ENCODE measurements around the gene TREX2. TPM values are rescaled to one million over a fixed set of nuclear protein-coding genes. Genes with fewer than 3 reads are reported as not detected.

TREX2 gene
- total and polyA plus RNA-seq, 4 donors = 0.61 to 1.2 (median 0.64) TPM

DNA sequence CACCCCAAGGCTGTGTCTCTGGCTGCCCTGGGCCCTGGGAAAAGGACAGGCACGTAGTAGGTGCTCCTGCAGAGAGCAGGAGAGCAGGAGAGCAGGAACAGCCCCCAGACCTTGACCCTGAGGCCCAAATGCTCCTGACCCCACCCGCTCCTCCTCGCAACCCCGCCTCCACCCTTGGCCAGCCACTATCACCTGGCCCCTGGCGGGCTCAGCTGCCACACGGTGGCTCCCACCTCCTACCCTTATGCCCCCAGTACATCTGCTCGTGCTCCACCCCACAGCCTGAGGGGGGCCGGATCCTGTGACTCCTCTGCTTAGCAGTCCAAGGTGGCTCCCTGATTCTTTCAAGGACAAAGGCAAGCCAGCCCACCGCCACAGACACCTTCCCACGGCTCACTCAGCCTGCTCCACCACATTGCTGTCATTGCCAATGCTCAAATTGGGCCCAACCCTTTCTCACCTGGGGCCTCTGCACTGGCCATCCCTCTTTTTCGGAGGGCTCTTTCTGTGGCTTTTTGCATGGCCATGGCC lies 30.0 kb upstream of the TREX2 start:
- Histone ChIP-seq H3K27me3 (ENCODE audit: control insufficient read depth in 3 of 3, insufficient read depth in 3 of 3, low read length in 2 of 3) (no peaks in the 10 kb centered on the region), H3K36me3 (ENCODE audit: control insufficient read depth in 4 of 4, insufficient read depth in 4 of 4, low read length in 4 of 4) (no peaks in the 10 kb centered on the region), H3K9ac (ENCODE audit: insufficient read depth in 1 of 2, low read length in 2 of 2) (no peak overlapping the region), H3K9me3 (ENCODE audit: control insufficient read depth in 4 of 4, insufficient read depth in 3 of 4, low read length in 3 of 4) (peaks cover 0 to 5% (median under 1%) of the 10 kb centered on the region in 4 donors), H3K4me1 (ENCODE audit: control insufficient read depth in 5 of 5, insufficient read depth in 5 of 5, low read length in 5 of 5) (peaks cover 0 to 30% (median 11%) of the 10 kb centered on the region in 5 donors), H3K4me3 (no peak overlapping the region), H3K27ac (ENCODE audit: low read depth in 1 of 2, low read length in 1 of 2) (peak overlapping the region in 1 of 2 donors; percentile 17)
- DNase-seq = no peak
- no peak for ATAC-seq (ENCODE audit: insufficient read depth, low FRiP score)
- TF ChIP-seq, protein P1, sequence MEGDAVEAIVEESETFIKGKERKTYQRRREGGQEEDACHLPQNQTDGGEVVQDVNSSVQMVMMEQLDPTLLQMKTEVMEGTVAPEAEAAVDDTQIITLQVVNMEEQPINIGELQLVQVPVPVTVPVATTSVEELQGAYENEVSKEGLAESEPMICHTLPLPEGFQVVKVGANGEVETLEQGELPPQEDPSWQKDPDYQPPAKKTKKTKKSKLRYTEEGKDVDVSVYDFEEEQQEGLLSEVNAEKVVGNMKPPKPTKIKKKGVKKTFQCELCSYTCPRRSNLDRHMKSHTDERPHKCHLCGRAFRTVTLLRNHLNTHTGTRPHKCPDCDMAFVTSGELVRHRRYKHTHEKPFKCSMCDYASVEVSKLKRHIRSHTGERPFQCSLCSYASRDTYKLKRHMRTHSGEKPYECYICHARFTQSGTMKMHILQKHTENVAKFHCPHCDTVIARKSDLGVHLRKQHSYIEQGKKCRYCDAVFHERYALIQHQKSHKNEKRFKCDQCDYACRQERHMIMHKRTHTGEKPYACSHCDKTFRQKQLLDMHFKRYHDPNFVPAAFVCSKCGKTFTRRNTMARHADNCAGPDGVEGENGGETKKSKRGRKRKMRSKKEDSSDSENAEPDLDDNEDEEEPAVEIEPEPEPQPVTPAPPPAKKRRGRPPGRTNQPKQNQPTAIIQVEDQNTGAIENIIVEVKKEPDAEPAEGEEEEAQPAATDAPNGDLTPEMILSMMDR (IDR thresholded peaks at IDR 0.05; ENCODE audit: control extremely low read depth, extremely low read depth) = no peak
- 88 to 95% methylated on average over 10 to 11 of the region's 11 CpGs for WGBS, 2 donors

- Histone ChIP-seq H3K4me1 (ENCODE audit: control insufficient read depth in 5 of 5, insufficient read depth in 5 of 5, low read length in 5 of 5) (peaks cover 0 to 30% (median 11%) of the 10 kb centered on the region in 5 donors), H3K9me3 (ENCODE audit: control insufficient read depth in 4 of 4, insufficient read depth in 3 of 4, low read length in 3 of 4) (peaks cover 0 to 5% (median under 1%) of the 10 kb centered on the region in 4 donors), H3K27me3 (ENCODE audit: control insufficient read depth in 3 of 3, insufficient read depth in 3 of 3, low read length in 2 of 3) (no peaks in the 10 kb centered on the region), H3K9ac (ENCODE audit: insufficient read depth in 1 of 2, low read length in 2 of 2) (no peak overlapping the region), H3K4me3 (no peak overlapping the region), H3K27ac (ENCODE audit: low read depth in 1 of 2, low read length in 1 of 2) (no peak overlapping the region), H3K36me3 (ENCODE audit: control insufficient read depth in 4 of 4, insufficient read depth in 4 of 4, low read length in 4 of 4) (no peaks in the 10 kb centered on the region)
- no peak for DNase-seq
- no peak for ATAC-seq (ENCODE audit: insufficient read depth, low FRiP score)
- 83 to 94% methylated on average over 6 to 7 of the region's 7 CpGs for WGBS, 2 donors
- TF ChIP-seq, protein P1 (IDR thresholded peaks at IDR 0.05; ENCODE audit: control extremely low read depth, extremely low read depth) = no peak
These were observed 29.4 kb upstream of the TREX2 start for GRCh38 chrX:153475271-153475670.

- Histone ChIP-seq H3K27ac (ENCODE audit: low read depth in 1 of 2, low read length in 1 of 2) (no peak overlapping the region), H3K36me3 (ENCODE audit: control insufficient read depth in 4 of 4, insufficient read depth in 4 of 4, low read length in 4 of 4) (no peaks in the 10 kb centered on the region), H3K9me3 (ENCODE audit: control insufficient read depth in 4 of 4, insufficient read depth in 3 of 4, low read length in 3 of 4) (peaks cover 0 to 5% (median under 1%) of the 10 kb centered on the region in 4 donors), H3K9ac (ENCODE audit: insufficient read depth in 1 of 2, low read length in 2 of 2) (no peak overlapping the region), H3K4me3 (no peak overlapping the region), H3K27me3 (ENCODE audit: control insufficient read depth in 3 of 3, insufficient read depth in 3 of 3, low read length in 2 of 3) (no peaks in the 10 kb centered on the region), H3K4me1 (ENCODE audit: control insufficient read depth in 5 of 5, insufficient read depth in 5 of 5, low read length in 5 of 5) (peaks cover 0 to 32% (median 11%) of the 10 kb centered on the region in 5 donors)
- DNase-seq (peak; percentile 75 to 90 (median 80)), ATAC-seq (ENCODE audit: insufficient read depth, low FRiP score) (no peak)
- TF ChIP-seq, protein P1 (IDR thresholded peaks at IDR 0.05; ENCODE audit: control extremely low read depth, extremely low read depth) = no peak
- 32% methylated on average over 59 of the region's 59 CpGs; no CpG with 5 or more reads in 1 of the 2 donors for WGBS, 2 donors
These were observed 28.9 kb upstream of the TREX2 start for GRCh38 chrX:153474718-153475117.

- peaks cover 0 to 37% (median 11%) of the 10 kb centered on the region in 5 donors for H3K4me1 ChIP-seq (ENCODE audit: control insufficient read depth in 5 of 5, insufficient read depth in 5 of 5, low read length in 5 of 5)
- ATAC-seq (ENCODE audit: insufficient read depth, low FRiP score) (no peak), DNase-seq (no peak)
- no peaks in the 10 kb centered on the region for H3K36me3 ChIP-seq (ENCODE audit: control insufficient read depth in 4 of 4, insufficient read depth in 4 of 4, low read length in 4 of 4)
- peaks cover 0 to 5% (median under 1%) of the 10 kb centered on the region in 4 donors for H3K9me3 ChIP-seq (ENCODE audit: control insufficient read depth in 4 of 4, insufficient read depth in 3 of 4, low read length in 3 of 4)
- H3K27ac ChIP-seq (ENCODE audit: low read depth in 1 of 2, low read length in 1 of 2) = no peak overlapping the region
- H3K9ac ChIP-seq (ENCODE audit: insufficient read depth in 1 of 2, low read length in 2 of 2) = no peak overlapping the region
- no peaks in the 10 kb centered on the region for H3K27me3 ChIP-seq (ENCODE audit: control insufficient read depth in 3 of 3, insufficient read depth in 3 of 3, low read length in 2 of 3)
- H3K4me3 ChIP-seq = no peak overlapping the region
- 83 to 85% methylated on average over 9 to 10 of the region's 10 CpGs for WGBS, 2 donors
- TF ChIP-seq, protein P1 (IDR thresholded peaks at IDR 0.05; ENCODE audit: control extremely low read depth, extremely low read depth) = no peak
These were observed 28.4 kb upstream of the TREX2 start for GRCh38 chrX:153474266-153474665.

Measured in lung (tissue), 12 donors.